ENCODE measurements around the gene PTPRK. TPM values are rescaled to one million over a fixed set of nuclear protein-coding genes. Genes with fewer than 3 reads are reported as not detected.

PTPRK gene
- total RNA-seq, 4 donors from 2014 or later, result 7.3 to 22.9 (median 13.0) TPM

GRCh38 chr6:127968394-127968793, 552.0 kb downstream of the PTPRK start:
- H3K4me3 ChIP-seq, result no peak overlapping the region
- H3K36me3 ChIP-seq, result peaks cover 0 to 25% of the 10 kb centered on the region in 2 donors
- ATAC-seq, result no peak
- in situ Hi-C loops (cut with MboI; ENCODE audit: low sequenced_read_pairs in 4 of 4), result no loop called here
- H3K27me3 ChIP-seq, result no peaks in the 10 kb centered on the region
- TF ChIP-seq POLR2A (IDR thresholded peaks at IDR 0.05) (no peak), CTCF (IDR thresholded peaks at IDR 0.05 in 4 of 5, conservative IDR thresholded peaks at IDR 0.05 in 1 of 5) (no peak)
- H3K27ac ChIP-seq, result no peak overlapping the region
- no peak for DNase-seq
- H3K4me1 ChIP-seq, result no peaks in the 10 kb centered on the region
- intact Hi-C loops (cut with DNase I; ENCODE audit: low total_unique reads), result no loop called here
- no peaks in the 10 kb centered on the region for H3K9me3 ChIP-seq

- H3K9me3 ChIP-seq, result no peaks in the 10 kb centered on the region
- peaks cover 0 to 19% of the 10 kb centered on the region in 2 donors for H3K36me3 ChIP-seq
- DNase-seq (no peak), ATAC-seq (no peak)
- no peak for TF ChIP-seq POLR2A (IDR thresholded peaks at IDR 0.05)
- TF ChIP-seq CTCF (IDR thresholded peaks at IDR 0.05 in 4 of 5, conservative IDR thresholded peaks at IDR 0.05 in 1 of 5), result no peak
- H3K27ac ChIP-seq, result no peak overlapping the region
- H3K4me3 ChIP-seq, result no peak overlapping the region
- no peaks in the 10 kb centered on the region for H3K4me1 ChIP-seq
- H3K27me3 ChIP-seq, result no peaks in the 10 kb centered on the region
- intact Hi-C loops (cut with DNase I; ENCODE audit: low total_unique reads) (no loop called here), in situ Hi-C loops (cut with MboI; ENCODE audit: low sequenced_read_pairs in 4 of 4) (no loop called here)
Measured at GRCh38 chr6:127967708-127968107, 552.7 kb downstream of the PTPRK start.

- in situ Hi-C loops (cut with MboI; ENCODE audit: low sequenced_read_pairs in 4 of 4), result no loop called here
- H3K9me3 ChIP-seq, result no peaks in the 10 kb centered on the region
- TF ChIP-seq POLR2A (IDR thresholded peaks at IDR 0.05) (no peak), CTCF (IDR thresholded peaks at IDR 0.05 in 4 of 5, conservative IDR thresholded peaks at IDR 0.05 in 1 of 5) (no peak)
- ATAC-seq, result no peak
- intact Hi-C loops (cut with DNase I; ENCODE audit: low total_unique reads), result no loop called here
- H3K27ac ChIP-seq, result no peak overlapping the region
- H3K4me1 ChIP-seq, result no peaks in the 10 kb centered on the region
- DNase-seq, result no peak
- no peak overlapping the region for H3K4me3 ChIP-seq
- H3K27me3 ChIP-seq, result no peaks in the 10 kb centered on the region
- H3K36me3 ChIP-seq, result peaks cover 0 to 9% of the 10 kb centered on the region in 2 donors
Measured at GRCh38 chr6:127966616-127967015, 553.8 kb downstream of the PTPRK start.

GRCh38 chr6:127963495-127963894, 556.9 kb downstream of the PTPRK start:
- DNase-seq, result no peak
- H3K36me3 ChIP-seq, result no peaks in the 10 kb centered on the region
- no peak overlapping the region for H3K27ac ChIP-seq
- H3K4me3 ChIP-seq, result no peak overlapping the region
- no peaks in the 10 kb centered on the region for H3K4me1 ChIP-seq
- no peak for ATAC-seq
- no peaks in the 10 kb centered on the region for H3K9me3 ChIP-seq
- no peaks in the 10 kb centered on the region for H3K27me3 ChIP-seq
- intact Hi-C loops (cut with DNase I; ENCODE audit: low total_unique reads), result no loop called here
- TF ChIP-seq CTCF (IDR thresholded peaks at IDR 0.05 in 4 of 5, conservative IDR thresholded peaks at IDR 0.05 in 1 of 5) (no peak), POLR2A (IDR thresholded peaks at IDR 0.05) (no peak)
- in situ Hi-C loops (cut with MboI; ENCODE audit: low sequenced_read_pairs in 4 of 4), result no loop called here

- no peaks in the 10 kb centered on the region for H3K27me3 ChIP-seq
- intact Hi-C loops (cut with DNase I; ENCODE audit: low total_unique reads) (no loop called here), in situ Hi-C loops (cut with MboI; ENCODE audit: low sequenced_read_pairs in 4 of 4) (no loop called here)
Measured at GRCh38 chr6:127959869-127960268, 560.5 kb downstream of the PTPRK start.

More at GRCh38 chr6:127959869-127960268, 560.5 kb downstream of the PTPRK start:
- DNase-seq (no peak), ATAC-seq (no peak)
- Histone ChIP-seq H3K4me1 (no peaks in the 10 kb centered on the region), H3K36me3 (no peaks in the 10 kb centered on the region), H3K27ac (no peak overlapping the region), H3K4me3 (no peak overlapping the region), H3K9me3 (no peaks in the 10 kb centered on the region)
- TF ChIP-seq CTCF (IDR thresholded peaks at IDR 0.05 in 4 of 5, conservative IDR thresholded peaks at IDR 0.05 in 1 of 5) (no peak), POLR2A (IDR thresholded peaks at IDR 0.05) (no peak)
